GM18868 (cell line): ENCODE results near the gene IPO5.
A peak's percentile ranks its signal among the peaks of the same experiment; 100 is the strongest.

Source experiments
- ATAC-seq: cut with Tn5 transposase; IDR thresholded peaks from one replicate; pipeline ENCODE4 v1.9.1; 2021; ENCODE audit warnings: mild to moderate bottlenecking, moderate library complexity; ENCODE audit not compliant: unreplicated experiment

The IPO5 gene

GRCh38 chr13:97953376-97953970, at the start of gene IPO5:
IPO5 (plus strand) TSS chr13:97953675; CDS start chr13:97976697, 23,022 bp downstream.
- ATAC-seq = no peak

GRCh38 chr13:97904059-97904458, 49.4 kb upstream of the IPO5 start:
- no peak for ATAC-seq

GRCh38 chr13:97905517-97905916, 48.0 kb upstream of the IPO5 start:
- ATAC-seq = no peak

DNA sequence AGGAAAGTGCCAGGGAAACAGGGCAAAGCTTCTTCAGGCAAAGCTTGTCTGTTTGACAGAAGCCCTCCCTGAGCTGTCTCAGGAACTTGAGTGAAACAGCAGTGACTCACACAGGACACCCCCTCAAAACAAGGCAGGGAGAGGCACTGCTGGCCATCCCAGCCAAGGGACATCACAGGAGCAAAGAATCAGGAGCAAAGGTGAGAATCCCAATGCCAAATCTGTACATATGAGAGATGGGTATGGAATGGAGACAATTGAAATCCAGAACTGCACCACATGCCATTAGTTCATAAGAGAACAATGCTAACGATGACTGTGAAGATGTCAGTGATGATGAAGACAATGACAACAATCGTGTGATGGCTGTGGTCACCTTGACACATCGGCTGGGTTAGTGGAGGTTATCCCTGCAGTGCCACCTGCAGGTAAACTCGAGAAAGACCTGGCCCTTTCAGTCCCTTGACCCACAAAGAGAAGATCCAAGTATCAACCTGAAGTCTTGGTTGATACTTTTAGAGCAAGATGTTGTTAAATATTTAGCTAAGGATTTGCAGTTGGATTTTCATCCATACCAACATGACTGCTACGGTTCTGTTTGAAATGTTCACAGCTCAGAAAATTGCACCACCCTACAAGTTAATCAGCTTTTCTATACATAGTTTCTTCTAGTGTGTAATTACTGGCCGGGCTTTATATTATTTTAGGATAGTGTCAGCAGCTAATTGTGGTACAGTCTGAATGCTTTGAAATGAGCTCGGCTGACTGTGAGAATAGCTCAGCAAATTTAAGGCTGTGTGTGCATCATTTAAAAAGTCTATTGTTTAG, 42.0 kb upstream of the IPO5 start:
- peak; percentile 63 for ATAC-seq

GRCh38 chr13:97912139-97912535, 41.3 kb upstream of the IPO5 start:
- no peak for ATAC-seq

DNA sequence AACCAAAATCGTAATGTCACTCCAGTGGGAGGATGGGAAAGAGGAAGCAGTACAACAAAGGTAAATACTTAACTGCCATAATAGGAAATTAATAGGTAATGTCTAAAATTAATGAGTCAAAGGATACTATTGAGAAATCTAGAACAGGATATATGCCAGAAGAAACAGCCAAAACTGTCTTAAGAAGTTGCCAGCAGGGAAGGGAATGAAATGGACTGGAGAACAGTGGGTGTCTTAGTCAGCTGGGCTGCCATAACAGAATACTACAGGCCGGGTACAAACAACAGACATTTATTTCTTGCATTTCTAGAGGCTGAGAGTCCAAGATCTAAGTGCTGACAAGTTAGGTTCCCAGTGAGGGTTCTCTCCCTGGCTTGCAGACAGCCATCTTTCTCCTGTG, 40.3 kb upstream of the IPO5 start:
- ATAC-seq = no peak

DNA sequence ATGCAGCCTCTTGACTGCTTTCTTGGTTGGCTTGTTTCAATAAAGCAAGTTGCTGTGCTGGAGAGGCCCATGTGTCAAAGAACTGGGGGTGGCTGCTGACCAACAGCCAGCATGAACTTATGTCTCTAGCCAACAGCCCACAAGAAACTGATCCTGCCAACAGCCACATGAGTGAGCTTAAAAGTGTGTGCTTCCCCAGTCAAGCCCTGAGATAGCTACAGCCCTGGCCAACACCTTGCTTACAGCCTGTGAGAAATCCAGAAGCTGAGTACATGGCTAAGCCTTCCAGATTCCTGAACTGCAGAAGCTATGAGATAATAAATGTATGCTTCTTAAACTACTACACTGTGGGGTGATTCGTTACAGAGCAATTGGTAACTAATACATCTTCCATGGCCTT, 38.9 kb upstream of the IPO5 start:
- no peak for ATAC-seq

- no peak for ATAC-seq
Measured at GRCh38 chr13:97921176-97921816, 32.2 kb upstream of the IPO5 start.

DNA sequence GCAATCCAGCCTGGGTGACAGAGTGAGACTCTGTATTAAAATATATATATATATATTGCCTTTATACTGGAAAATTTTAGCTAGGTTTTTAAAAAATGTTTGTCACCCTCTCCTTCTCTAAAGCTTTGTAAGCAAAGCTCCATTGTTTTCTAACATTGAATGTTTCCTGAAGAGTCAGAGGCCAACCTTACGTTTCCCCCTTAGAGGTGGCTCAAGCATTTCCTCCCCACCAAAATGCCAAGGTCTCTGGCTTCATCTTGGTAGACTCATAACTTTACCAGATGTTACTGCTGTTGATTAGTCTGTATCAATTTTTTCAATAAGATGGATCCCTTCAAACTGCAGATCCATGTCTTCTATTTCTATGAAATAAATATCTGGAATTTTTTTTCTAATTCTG, 25.2 kb upstream of the IPO5 start:
- no peak for ATAC-seq

- no peak for ATAC-seq
Measured at GRCh38 chr13:97932036-97932435, 21.4 kb upstream of the IPO5 start.

DNA sequence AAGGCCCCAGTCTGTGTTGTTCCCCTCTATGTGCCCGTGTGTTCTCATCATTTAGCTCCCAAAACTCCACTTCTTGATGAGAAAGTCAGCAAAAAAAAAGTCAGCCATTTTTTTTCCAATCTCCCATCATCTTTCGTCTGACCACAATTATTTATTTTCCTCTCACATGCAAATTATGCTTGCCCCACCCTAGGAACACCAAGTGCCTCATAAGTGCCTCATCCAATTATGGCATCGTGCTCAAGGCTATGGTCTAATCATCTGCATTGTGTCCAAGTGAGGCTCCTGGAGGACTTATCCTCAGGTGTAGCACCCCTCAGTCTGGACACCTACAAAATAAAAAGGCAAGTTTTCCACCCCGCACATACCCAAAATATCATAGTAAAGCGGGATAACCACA, 20.8 kb upstream of the IPO5 start:
- ATAC-seq = no peak

- ATAC-seq = no peak
Measured at GRCh38 chr13:97933776-97934175, 19.7 kb upstream of the IPO5 start.

DNA sequence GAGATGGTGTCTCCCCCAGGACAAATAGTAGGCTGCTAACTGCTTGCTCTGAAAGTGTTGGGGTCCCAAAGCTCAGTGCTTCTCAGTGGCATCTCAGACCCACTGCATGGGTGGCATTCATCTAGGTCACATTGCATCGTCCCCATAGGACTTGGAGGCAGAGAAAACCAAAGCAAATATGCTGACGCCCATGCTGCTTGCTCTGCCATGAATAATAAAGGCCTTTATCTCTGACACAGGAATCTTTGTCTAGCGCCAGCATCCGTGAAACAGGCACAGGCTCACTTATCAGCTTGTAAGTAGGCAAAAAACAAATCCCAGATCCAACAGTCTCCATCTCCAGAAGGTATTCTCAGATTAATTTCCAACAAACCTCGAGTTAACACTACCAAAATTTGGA, 18.9 kb upstream of the IPO5 start:
- no peak for ATAC-seq

GRCh38 chr13:97935071-97935470, 18.4 kb upstream of the IPO5 start:
- ATAC-seq = no peak

DNA sequence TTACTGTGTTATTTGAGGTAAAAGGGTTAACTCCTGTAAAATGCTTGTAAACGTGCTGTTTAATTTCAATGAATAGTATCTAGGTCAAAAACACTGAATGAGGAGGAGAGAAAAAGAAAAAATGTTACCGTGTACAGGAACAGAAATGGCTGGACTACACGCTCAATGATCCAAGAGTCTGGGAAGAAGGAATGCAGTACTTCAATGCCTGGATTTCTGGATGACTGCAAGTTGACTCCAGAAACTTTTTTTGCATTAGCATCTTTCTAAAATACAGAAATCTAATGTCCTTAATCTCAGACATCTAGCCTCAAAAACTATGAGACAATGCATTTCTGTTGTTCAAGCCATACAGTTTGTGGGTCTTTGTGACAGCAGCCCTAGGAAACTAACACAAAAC, 17.4 kb upstream of the IPO5 start:
- ATAC-seq = no peak

GRCh38 chr13:97938706-97939475, 14.6 kb upstream of the IPO5 start:
- no peak for ATAC-seq

- no peak for ATAC-seq
Measured at GRCh38 chr13:97944396-97945029, 9.0 kb upstream of the IPO5 start.

DNA sequence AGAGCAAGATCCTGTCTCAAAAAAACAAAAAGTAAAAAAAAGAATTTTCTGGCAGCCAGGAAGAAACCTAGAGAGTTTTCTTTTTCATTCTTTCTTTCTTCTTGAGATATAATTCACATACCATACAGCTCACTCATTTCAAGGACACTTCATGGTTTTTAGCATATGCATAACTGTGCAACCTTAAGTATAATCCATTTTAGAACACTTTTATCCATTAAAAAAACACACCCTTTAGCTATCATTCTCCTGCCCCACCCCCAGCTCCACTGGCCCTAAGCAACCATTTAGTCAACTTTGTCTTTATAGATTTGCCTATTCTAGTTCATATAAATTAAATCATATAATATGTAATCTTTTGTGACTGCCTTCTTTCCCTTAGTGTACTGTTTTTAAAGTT, 8.1 kb upstream of the IPO5 start:
- ATAC-seq = no peak

DNA sequence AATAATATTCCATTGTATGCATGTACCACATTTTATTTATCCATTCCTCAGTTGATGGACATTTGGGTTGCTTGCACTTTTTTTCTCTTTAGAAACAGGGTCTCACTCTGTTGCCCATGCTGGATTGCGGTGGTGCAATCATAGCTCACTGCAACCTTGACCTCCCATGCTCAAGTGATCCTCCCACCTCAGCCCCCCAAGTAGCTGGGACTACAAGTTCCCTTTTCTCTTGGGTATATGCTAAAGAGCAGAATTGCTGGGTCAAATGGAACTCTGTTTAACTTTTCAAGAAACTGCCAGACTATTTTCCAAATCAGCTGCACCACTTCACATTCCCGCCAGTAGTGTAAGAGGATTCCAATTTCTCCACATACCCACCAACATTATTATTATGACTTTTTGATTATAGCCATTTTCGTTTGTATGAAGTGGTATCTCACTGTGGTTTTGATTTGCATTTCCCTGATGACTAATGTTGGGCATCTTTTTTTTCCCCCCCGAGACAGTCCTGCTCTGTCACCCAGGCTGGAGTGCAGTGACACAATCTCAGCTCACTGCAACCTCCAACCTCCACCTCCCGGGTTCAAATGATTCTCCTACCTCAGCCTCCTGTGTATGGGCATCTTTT, 7.6 kb upstream of the IPO5 start:
- no peak for ATAC-seq

DNA sequence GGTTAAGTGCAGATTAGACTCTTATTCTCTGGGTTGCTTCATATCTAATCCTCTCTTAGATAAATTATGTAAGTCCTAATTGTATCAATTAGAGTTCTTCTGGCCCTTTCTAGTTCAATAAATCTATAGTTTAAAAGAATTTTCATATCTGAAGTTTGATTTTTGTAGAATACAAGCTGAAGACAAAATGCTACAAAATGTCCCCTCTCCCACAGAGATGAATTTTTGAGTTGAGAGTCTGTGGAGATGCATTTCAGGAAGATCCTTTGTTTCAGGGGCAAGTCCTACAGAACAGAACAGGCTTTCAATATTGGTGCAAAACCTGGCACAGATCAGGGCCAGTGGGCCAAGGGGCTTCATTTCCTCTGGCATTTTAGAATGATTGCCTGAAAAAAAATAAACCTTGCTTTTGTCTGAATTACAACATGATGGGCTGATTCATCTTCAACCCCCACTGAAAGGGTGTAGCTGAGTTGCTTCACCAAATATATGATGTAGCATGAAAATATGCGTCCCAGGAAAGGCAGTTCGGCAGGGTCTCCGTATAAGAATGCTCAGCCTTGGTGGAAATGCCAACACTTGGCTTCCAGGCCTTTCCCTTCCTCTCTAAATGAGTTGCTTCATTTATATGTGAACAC, 6.4 kb upstream of the IPO5 start:
- ATAC-seq = no peak
